Ectodermal cell (in vitro differentiated cells): ENCODE measurements around the gene FBXW8.
"Not testable (repeated sequence)": the region's sequence is repeated elsewhere in the genome, so short reads cannot be mapped to it uniquely, and the experiment has no call there.

ENCODE experiments used
- H3K27ac ChIP-seq: 2 replicates; pipeline ENCODE4 v1.7.0; 2013; ENCODE audit warnings: mild to moderate bottlenecking, low read depth, low read length; ENCODE audit not compliant: insufficient read depth, poor library complexity, severe bottlenecking
- H3K27me3 ChIP-seq: 2 replicates; pipeline ENCODE4 v1.7.0; 2013; ENCODE audit warnings: mild to moderate bottlenecking, low read length; ENCODE audit not compliant: insufficient read depth, control insufficient read depth, poor library complexity, severe bottlenecking
- H3K36me3 ChIP-seq: one replicate; pipeline ENCODE4 v1.7.0; 2013; ENCODE audit warnings: low read length; ENCODE audit not compliant: control insufficient read depth, insufficient read depth
- H3K4me1 ChIP-seq: one replicate; pipeline ENCODE4 v1.7.0; 2013; ENCODE audit warnings: low read length; ENCODE audit not compliant: control insufficient read depth, insufficient read depth
- H3K4me3 ChIP-seq: 2 replicates; pipeline ENCODE4 v1.7.0; 2013; ENCODE audit warnings: low read depth, low read length, control low read depth; ENCODE audit not compliant: insufficient read depth
- H3K9me3 ChIP-seq: 2 replicates; pipeline ENCODE4 v1.7.0; 2013; ENCODE audit warnings: mild to moderate bottlenecking, low read length, moderate library complexity; ENCODE audit not compliant: control insufficient read depth
- WGBS, 2 experiments: methylation state at CpG; one replicate each; pipeline ENCODE4 v1.1.7; 2013; ENCODE audit warnings: missing lambda C conversion rate in 2 of 2; 5-methylcytosine and 5-hydroxymethylcytosine counted together

FBXW8 gene

DNA sequence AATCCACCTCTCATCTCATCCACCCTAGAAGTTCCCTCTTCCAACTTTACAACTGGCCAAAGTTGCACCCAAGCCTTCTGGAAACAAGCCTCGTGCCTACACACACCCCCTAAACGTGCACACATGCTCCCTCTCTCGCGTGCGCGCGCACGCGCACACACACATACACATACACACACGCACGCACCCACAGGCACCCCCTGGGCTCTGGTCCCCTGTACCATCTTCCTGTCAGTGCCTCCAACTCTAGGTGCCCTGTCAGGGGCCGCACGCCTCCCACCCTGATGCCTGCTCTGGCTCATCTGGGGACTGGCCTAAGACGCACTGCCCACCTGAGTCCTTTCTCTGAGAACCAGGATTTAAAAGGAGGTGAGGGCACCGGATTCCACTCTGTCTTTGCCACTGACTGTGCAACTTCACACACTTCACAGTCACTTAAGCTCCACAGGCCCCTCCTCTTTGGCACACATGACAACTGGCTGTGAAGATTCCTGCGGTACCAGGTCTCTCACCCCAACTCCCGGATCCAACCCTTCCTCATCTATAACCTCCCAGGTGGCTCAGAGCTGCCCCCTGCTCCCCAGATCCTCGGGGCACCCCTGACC, 142.9 kb downstream of the FBXW8 start:
- Histone ChIP-seq H3K4me1 (peaks cover 12% of the 10 kb centered on the region), H3K4me3 (no peak overlapping the region), H3K27ac (no peak overlapping the region), H3K27me3 (no peaks in the 10 kb centered on the region), H3K9me3 (no peaks in the 10 kb centered on the region), H3K36me3 (no peaks in the 10 kb centered on the region)
- 89 to 93% methylated on average over 18 of the region's 18 CpGs for WGBS, 2 experiments

DNA sequence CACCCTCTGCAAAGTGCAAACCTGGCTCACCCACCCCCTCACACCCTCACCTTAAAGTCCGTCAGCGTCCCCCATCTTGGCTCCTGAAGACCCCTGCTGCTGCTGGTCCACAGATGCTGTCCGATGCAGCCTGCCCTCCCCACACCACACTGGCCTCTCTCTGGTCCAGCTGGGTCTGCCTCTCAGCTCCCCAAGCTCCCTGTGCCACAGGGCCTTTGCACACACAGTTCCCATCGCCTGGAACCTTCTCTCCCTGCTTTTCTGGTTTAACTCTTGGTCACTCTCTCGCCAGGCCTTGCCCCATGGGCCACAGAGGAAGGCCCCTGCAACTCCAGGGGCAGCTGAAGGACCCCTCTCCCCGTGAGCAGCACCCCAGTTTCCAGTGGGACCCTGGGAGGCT, 143.5 kb downstream of the FBXW8 start:
- no peak overlapping the region for H3K4me3 ChIP-seq
- no peak overlapping the region for H3K27ac ChIP-seq
- no peaks in the 10 kb centered on the region for H3K36me3 ChIP-seq
- H3K9me3 ChIP-seq, result no peaks in the 10 kb centered on the region
- H3K27me3 ChIP-seq, result no peaks in the 10 kb centered on the region
- 89 to 91% methylated on average over 6 of the region's 6 CpGs for WGBS, 2 experiments
- H3K4me1 ChIP-seq, result peaks cover 12% of the 10 kb centered on the region

DNA sequence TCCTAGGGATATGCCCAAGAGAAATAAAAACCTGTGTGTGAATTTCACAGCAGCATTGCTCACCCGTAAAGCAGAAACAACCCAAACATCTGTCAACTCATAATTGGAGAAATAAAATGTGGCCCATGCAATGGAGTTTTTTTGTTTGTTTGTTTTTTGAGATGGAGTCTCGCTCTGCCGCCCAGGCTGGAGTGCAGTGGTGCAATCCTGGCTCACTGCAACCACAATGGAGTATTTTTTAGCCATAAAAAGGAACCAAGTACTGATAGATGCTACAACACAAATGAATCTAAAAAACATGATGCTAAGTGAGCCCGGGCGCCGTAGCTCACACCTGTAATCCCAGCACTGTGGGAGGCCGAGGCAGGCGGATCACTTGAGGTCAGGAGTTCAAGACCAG, 146.9 kb downstream of the FBXW8 start:
- H3K9me3 ChIP-seq, H3K36me3 ChIP-seq, H3K27me3 ChIP-seq, H3K4me3 ChIP-seq, H3K27ac ChIP-seq: not testable (repeated sequence)
- WGBS, 2 experiments, result 88 to 93% methylated on average over 8 of the region's 8 CpGs
- H3K4me1 ChIP-seq, result peaks cover 13% of the 10 kb centered on the region

- no peaks in the 10 kb centered on the region for H3K27me3 ChIP-seq
- peaks cover 8% of the 10 kb centered on the region for H3K4me1 ChIP-seq
- no peaks in the 10 kb centered on the region for H3K36me3 ChIP-seq
- 88 to 91% methylated on average over 3 of the region's 3 CpGs for WGBS, 2 experiments
- no peak overlapping the region for H3K4me3 ChIP-seq
- H3K9me3 ChIP-seq, result no peaks in the 10 kb centered on the region
- H3K27ac ChIP-seq, result no peak overlapping the region
These were observed 147.8 kb downstream of the FBXW8 start for GRCh38 chr12:117058442-117059072.

DNA sequence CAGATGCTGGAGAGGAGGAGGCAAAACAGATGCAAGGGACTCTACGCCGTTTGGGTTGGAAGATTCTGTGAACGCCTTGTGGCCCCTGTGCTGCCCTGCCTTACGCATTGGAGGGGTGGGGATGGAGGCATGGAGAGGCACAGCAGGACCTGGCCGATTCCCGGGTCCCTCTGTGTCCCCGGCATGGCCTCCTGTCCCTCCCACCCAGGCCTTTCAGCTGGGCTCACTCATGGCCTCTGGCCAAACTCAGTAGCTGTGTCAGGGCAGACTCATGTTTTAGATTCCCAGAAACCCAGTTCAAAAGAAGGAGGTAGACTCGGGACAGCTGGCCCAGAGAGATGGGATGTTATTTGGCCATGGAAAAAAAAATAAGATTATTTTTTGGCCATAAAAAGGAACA, 148.4 kb downstream of the FBXW8 start:
- Histone ChIP-seq H3K36me3 (no peaks in the 10 kb centered on the region), H3K9me3 (no peaks in the 10 kb centered on the region), H3K27me3 (no peaks in the 10 kb centered on the region), H3K4me3 (no peak overlapping the region), H3K4me1 (peaks cover 8% of the 10 kb centered on the region), H3K27ac (no peak overlapping the region)
- 86 to 87% methylated on average over 8 of the region's 8 CpGs for WGBS, 2 experiments

DNA sequence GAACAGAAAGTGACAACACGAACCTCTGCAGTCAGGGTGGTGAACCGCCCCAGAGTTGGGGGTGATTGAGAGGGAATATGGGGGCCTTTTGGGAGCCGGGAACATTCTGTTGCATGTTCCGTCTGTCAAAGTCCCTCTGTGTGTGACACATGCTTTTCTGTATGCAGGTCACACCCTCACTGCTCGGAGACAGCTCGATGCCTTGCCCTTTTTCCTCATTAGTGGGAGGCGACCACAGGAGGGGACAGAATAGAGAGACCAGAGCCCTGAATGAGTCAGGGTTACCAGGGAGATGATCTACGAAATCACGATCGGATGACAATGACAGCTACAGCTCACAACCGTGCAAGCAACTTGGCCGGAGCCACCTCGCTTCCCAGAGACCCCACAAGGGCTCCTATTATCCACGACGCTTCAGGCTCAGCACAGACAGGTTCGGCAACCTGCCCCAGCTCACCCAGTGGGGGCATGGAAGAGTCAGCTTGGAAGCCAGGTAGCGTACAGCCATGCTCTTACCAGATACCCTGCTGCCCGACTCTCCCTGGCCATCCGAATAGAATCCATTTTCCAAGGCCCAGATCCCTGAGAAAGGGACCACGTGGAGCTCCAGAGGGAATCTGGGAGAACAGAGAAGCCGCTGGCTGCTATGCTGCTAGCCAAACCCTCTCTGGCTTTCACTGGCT, 149.6 kb downstream of the FBXW8 start:
- Histone ChIP-seq H3K27me3 (no peaks in the 10 kb centered on the region), H3K27ac (no peak overlapping the region)

DNA sequence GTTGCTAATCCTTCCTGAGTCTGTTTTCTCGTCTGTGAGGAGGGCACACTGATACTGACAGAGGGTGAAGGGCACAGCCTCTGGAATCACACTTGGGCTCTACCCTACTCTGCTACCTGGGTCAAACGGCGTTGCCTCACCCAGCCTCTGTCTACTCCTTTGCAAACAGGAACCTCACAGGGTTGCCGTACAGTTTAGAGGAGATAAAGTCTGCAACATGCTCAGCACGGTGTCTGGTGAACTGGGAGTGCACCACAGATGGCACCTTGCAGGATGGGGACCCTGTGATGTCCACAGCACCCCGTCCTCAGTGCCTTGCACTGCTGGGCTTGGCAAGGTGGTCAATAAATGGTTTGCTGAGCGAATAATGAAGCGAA, 150.2 kb downstream of the FBXW8 start:
- H3K4me3 ChIP-seq, result no peak overlapping the region
- 87% methylated on average over 8 of the region's 8 CpGs for WGBS, 2 experiments
- H3K27me3 ChIP-seq, result no peaks in the 10 kb centered on the region
- H3K27ac ChIP-seq, result no peak overlapping the region
- H3K9me3 ChIP-seq, result no peaks in the 10 kb centered on the region
- no peaks in the 10 kb centered on the region for H3K36me3 ChIP-seq
- H3K4me1 ChIP-seq, result peaks cover 8% of the 10 kb centered on the region

More for the DNA sequence above, 149.6 kb downstream of the FBXW8 start:
- H3K4me1 ChIP-seq, result peaks cover 8% of the 10 kb centered on the region
- no peaks in the 10 kb centered on the region for H3K36me3 ChIP-seq
- WGBS, 2 experiments, result 67 to 69% methylated on average over 21 of the region's 21 CpGs
- no peak overlapping the region for H3K4me3 ChIP-seq
- no peaks in the 10 kb centered on the region for H3K9me3 ChIP-seq

GRCh38 chr12:117061555-117062079, 150.9 kb downstream of the FBXW8 start:
- no peaks in the 10 kb centered on the region for H3K36me3 ChIP-seq
- no peaks in the 10 kb centered on the region for H3K9me3 ChIP-seq
- H3K27me3 ChIP-seq, result no peaks in the 10 kb centered on the region
- peaks cover 8% of the 10 kb centered on the region for H3K4me1 ChIP-seq
- WGBS, 2 experiments, result 94 to 95% methylated on average over 2 of the region's 4 CpGs
- H3K4me3 ChIP-seq, result no peak overlapping the region
- H3K27ac ChIP-seq, result no peak overlapping the region

GRCh38 chr12:117063162-117063911, 152.6 kb downstream of the FBXW8 start:
- H3K27ac ChIP-seq, result no peak overlapping the region
- no peak overlapping the region for H3K4me3 ChIP-seq
- H3K4me1 ChIP-seq, result peaks cover 8% of the 10 kb centered on the region
- no peaks in the 10 kb centered on the region for H3K36me3 ChIP-seq
- no peaks in the 10 kb centered on the region for H3K27me3 ChIP-seq
- H3K9me3 ChIP-seq, result no peaks in the 10 kb centered on the region
- WGBS, 2 experiments, result 81 to 84% methylated on average over 16 of the region's 16 CpGs

- no peaks in the 10 kb centered on the region for H3K27me3 ChIP-seq
- no peaks in the 10 kb centered on the region for H3K36me3 ChIP-seq
- H3K9me3 ChIP-seq, result no peaks in the 10 kb centered on the region
- H3K4me1 ChIP-seq, result peaks cover 8% of the 10 kb centered on the region
- 92 to 93% methylated on average over 7 of the region's 7 CpGs for WGBS, 2 experiments
- no peak overlapping the region for H3K27ac ChIP-seq
- no peak overlapping the region for H3K4me3 ChIP-seq
These were observed 153.3 kb downstream of the FBXW8 start for GRCh38 chr12:117064049-117064448.
